ENCODE measurements around the gene LIMA1.

The LIMA1 gene

DNA sequence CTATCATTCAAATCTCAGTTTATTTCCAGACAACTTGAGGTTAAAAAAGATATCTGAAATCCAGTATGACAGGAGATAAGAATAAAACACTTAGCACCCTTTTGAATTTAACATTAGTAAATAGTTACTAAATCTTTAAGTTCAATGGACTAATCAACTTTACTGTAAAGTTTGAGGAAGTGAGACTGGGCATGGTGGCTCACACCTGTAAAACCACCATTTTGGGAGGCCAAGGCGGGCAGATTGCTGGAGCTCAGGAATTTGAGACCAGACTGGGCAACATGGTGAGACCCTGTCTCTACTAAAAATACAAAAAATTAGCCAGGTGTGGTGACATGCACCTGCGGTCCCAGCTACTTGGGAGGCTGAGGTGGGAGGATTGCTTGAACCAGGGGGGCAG, 75.9 kb downstream of the LIMA1 start:
- Histone ChIP-seq H3K36me3 (replicated peaks; ENCODE audit: insufficient read depth, low read length) (no peaks in the 10 kb centered on the region), H3K9ac (ENCODE audit: low read length) (no peak overlapping the region), H3K79me2 (ENCODE audit: low read length) (no peaks in the 10 kb centered on the region), H3K9me3 (replicated peaks; ENCODE audit: insufficient read depth, low read length) (no peaks in the 10 kb centered on the region), H3K4me3 (ENCODE audit: low read length) (no peak overlapping the region), H2AFZ (ENCODE audit: low read length) (no peak overlapping the region), H3F3A (ENCODE audit: insufficient read depth, low read length) (no peaks in the 10 kb centered on the region), H3K9me2 (replicated peaks; ENCODE audit: insufficient read depth, low read length) (no peaks in the 10 kb centered on the region), H3K27ac (ENCODE audit: low read length) (no peak overlapping the region), H3K27me3 (replicated peaks; ENCODE audit: insufficient read depth, low read length) (no peaks in the 10 kb centered on the region), H3K4me2 (ENCODE audit: low read depth, low read length) (no peak overlapping the region), H3K4me1 (ENCODE audit: low read length) (0 out of 2 replicates have a peak, but pooled peaks cover 5% of the 10 kb centered on the region), H4K20me1 (ENCODE audit: insufficient read depth, low read length) (no peaks in the 10 kb centered on the region)
- TF ChIP-seq, protein P1, sequence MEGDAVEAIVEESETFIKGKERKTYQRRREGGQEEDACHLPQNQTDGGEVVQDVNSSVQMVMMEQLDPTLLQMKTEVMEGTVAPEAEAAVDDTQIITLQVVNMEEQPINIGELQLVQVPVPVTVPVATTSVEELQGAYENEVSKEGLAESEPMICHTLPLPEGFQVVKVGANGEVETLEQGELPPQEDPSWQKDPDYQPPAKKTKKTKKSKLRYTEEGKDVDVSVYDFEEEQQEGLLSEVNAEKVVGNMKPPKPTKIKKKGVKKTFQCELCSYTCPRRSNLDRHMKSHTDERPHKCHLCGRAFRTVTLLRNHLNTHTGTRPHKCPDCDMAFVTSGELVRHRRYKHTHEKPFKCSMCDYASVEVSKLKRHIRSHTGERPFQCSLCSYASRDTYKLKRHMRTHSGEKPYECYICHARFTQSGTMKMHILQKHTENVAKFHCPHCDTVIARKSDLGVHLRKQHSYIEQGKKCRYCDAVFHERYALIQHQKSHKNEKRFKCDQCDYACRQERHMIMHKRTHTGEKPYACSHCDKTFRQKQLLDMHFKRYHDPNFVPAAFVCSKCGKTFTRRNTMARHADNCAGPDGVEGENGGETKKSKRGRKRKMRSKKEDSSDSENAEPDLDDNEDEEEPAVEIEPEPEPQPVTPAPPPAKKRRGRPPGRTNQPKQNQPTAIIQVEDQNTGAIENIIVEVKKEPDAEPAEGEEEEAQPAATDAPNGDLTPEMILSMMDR (IDR thresholded peaks at IDR 0.05; ENCODE audit: low read length): no peak
- TF ChIP-seq EZH2phosphoT487 (IDR thresholded peaks at IDR 0.05; ENCODE audit: low read length) (no peak), EZH2 (optimal IDR thresholded peaks at IDR 0.05; ENCODE audit: low read depth, low read length) (no peak)
- no peak for DNase-seq

DNA sequence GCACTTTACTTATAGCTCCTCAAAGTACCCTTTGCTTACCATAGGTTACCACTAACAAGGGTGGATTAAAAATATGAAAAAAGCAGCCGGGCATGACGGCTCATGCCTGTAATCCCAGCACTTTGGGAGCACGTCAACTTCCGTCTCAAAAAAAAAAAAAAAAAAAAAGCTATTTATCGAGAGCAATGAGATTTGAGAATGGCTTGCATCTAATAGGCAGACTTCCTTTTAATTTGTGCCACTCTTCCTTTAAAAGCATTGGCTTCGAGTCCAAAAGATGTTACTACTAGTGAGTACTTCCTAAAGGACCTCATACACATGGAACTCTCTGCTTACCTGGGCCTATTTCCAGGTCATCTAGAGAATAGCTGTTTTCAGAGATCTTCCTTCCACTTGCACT, 77.7 kb downstream of the LIMA1 start:
- H3K4me3 ChIP-seq (ENCODE audit: low read length): no peak overlapping the region
- no peak overlapping the region for H3K27ac ChIP-seq (ENCODE audit: low read length)

DNA sequence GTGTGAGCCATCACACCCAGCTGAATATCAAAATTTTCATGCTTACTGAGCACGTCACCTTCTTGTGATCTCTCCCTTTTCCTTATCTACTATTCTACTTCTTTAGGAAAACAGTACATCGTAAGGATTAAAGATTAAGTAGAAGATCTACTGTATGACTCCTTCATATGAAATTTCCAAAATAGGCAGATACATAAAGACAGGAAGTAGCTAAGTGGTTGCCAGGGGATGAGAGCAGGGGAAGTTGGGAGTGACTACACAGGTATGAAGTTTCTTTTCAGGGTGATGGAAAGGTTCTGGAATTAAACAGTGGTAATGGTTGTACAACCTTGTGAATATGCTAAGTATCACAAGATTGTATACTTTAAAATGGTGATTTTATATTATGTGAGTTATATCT, 79.6 kb downstream of the LIMA1 start:
- Histone ChIP-seq H3K27me3 (replicated peaks; ENCODE audit: insufficient read depth, low read length) (no peaks in the 10 kb centered on the region), H3K9me2 (replicated peaks; ENCODE audit: insufficient read depth, low read length) (no peaks in the 10 kb centered on the region), H3K4me3 (ENCODE audit: low read length) (no peak overlapping the region), H3K36me3 (replicated peaks; ENCODE audit: insufficient read depth, low read length) (no peaks in the 10 kb centered on the region), H3F3A (ENCODE audit: insufficient read depth, low read length) (no peaks in the 10 kb centered on the region), H3K4me1 (ENCODE audit: low read length) (no peaks in the 10 kb centered on the region), H4K20me1 (ENCODE audit: insufficient read depth, low read length) (no peaks in the 10 kb centered on the region), H3K9me3 (replicated peaks; ENCODE audit: insufficient read depth, low read length) (no peaks in the 10 kb centered on the region), H2AFZ (ENCODE audit: low read length) (no peak overlapping the region), H3K27ac (ENCODE audit: low read length) (no peak overlapping the region), H3K9ac (ENCODE audit: low read length) (no peak overlapping the region), H3K79me2 (ENCODE audit: low read length) (no peaks in the 10 kb centered on the region), H3K4me2 (ENCODE audit: low read depth, low read length) (no peak overlapping the region)
- DNase-seq: no peak
- TF ChIP-seq, protein P1 (IDR thresholded peaks at IDR 0.05; ENCODE audit: low read length): no peak
- no peak for TF ChIP-seq EZH2 (optimal IDR thresholded peaks at IDR 0.05; ENCODE audit: low read depth, low read length)
- no peak for TF ChIP-seq EZH2phosphoT487 (IDR thresholded peaks at IDR 0.05; ENCODE audit: low read length)

More for the DNA sequence above, 77.7 kb downstream of the LIMA1 start:
- H4K20me1 ChIP-seq (ENCODE audit: insufficient read depth, low read length): no peaks in the 10 kb centered on the region
- no peak overlapping the region for H3K4me2 ChIP-seq (ENCODE audit: low read depth, low read length)
- H3K9ac ChIP-seq (ENCODE audit: low read length): no peak overlapping the region
- no peaks in the 10 kb centered on the region for H3K27me3 ChIP-seq (replicated peaks; ENCODE audit: insufficient read depth, low read length)
- no peaks in the 10 kb centered on the region for H3K9me3 ChIP-seq (replicated peaks; ENCODE audit: insufficient read depth, low read length)
- H3K9me2 ChIP-seq (replicated peaks; ENCODE audit: insufficient read depth, low read length): no peaks in the 10 kb centered on the region
- TF ChIP-seq EZH2phosphoT487 (IDR thresholded peaks at IDR 0.05; ENCODE audit: low read length): no peak
- TF ChIP-seq, protein P1 (IDR thresholded peaks at IDR 0.05; ENCODE audit: low read length): no peak
- TF ChIP-seq EZH2 (optimal IDR thresholded peaks at IDR 0.05; ENCODE audit: low read depth, low read length): no peak
- no peaks in the 10 kb centered on the region for H3K79me2 ChIP-seq (ENCODE audit: low read length)
- no peaks in the 10 kb centered on the region for H3F3A ChIP-seq (ENCODE audit: insufficient read depth, low read length)
- H3K36me3 ChIP-seq (replicated peaks; ENCODE audit: insufficient read depth, low read length): no peaks in the 10 kb centered on the region
- no peaks in the 10 kb centered on the region for H3K4me1 ChIP-seq (ENCODE audit: low read length)
- no peak overlapping the region for H2AFZ ChIP-seq (ENCODE audit: low read length)
- DNase-seq: no peak

All from MM.1S (cell line).